Measurements from ENCODE around the gene PSMD14.
"Not testable (repeated sequence)": the region's sequence is repeated elsewhere in the genome, so short reads cannot be mapped to it uniquely, and the experiment has no call there.

Gene PSMD14

DNA sequence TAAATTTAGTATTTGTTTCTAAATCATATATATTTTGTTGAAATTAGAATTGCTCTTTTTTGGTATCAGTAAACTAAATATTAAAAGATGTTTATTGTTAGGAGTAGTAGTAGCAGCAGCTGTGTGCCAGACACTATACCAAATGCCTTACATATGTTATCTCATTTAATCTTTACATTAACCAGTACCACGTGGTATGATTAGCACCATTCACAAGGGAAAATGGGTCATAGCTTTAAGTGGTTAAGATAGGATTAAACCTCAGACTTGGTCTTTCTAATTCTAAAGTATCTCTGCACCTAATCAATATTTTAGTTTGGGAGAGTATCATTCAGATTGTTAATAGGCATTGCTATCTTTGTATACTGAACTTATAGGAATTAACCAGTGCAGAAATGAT is 29.0 kb downstream of the PSMD14 start:
- no peak for DNase-seq

DNA sequence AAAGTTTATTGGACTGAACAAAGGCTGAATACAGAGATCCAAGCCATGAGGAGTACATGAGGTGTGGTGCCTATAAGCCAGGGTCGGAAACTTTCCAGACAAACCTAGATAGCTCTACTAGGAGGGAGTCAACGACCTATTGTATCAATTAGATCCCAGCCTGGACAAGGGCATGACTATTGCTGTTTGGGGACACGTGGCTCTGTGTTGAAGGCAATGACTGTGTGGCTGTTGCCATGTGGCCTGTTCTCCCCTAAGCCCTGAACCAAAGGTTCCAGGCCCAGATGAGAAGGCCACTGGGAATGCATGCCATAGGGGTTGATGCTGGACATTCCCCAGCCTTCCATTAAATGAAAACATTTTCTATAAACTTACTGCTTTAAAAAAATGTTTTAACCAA is 31.3 kb downstream of the PSMD14 start:
- DNase-seq: not testable (repeated sequence)

GRCh38 chr2:161340930-161341413 is 32.7 kb downstream of the PSMD14 start:
- DNase-seq: not testable (repeated sequence)

GRCh38 chr2:161343235-161343634 is 35.0 kb downstream of the PSMD14 start:
- DNase-seq: no peak

GRCh38 chr2:161344692-161345091 is 36.5 kb downstream of the PSMD14 start:
- no peak for DNase-seq

DNA sequence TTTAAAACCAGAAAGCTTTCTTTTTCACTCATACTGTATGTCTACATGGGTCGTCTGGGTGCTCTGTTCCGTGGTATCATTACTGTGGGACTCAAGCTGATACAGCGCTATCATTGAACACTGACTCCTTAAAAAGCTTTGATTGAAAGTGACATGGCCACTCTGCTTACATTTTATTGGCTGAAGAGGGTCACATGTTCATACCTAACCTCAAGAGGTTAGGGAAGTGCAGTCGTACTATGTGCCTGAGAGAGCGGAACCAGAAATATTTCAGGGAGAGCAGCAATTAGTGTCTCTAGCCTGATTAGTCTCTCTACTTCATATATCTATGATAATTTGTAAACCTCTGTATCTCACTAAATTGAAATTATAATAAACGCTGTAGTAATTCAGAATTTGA is 43.5 kb downstream of the PSMD14 start:
- no peak for DNase-seq

DNA sequence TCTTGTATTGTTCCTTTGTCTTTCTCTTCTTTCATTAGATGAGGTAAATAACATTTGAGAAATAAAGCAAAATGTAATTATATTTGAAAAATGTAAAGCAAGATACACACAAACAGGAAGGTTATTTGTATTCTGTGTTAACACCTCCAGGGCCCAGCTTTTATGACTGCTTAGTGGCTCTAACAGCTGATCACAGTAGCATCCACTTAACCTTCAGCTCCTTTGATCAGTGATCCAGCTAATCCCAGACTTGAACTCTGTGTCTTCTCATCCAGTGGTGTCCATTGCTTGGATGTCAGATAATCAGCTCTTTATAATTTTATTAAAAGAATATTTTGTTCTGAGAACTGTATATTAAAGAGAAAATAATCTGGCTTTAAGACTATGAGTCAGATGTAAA is 44.5 kb downstream of the PSMD14 start:
- DNase-seq: no peak

- DNase-seq: no peak
Observed at GRCh38 chr2:161353543-161353942, 45.3 kb downstream of the PSMD14 start.

- DNase-seq: no peak
Observed at GRCh38 chr2:161354106-161354505, 45.9 kb downstream of the PSMD14 start.

- DNase-seq: no peak
Observed at GRCh38 chr2:161355106-161355505, 46.9 kb downstream of the PSMD14 start.

GRCh38 chr2:161355983-161356382 is 47.8 kb downstream of the PSMD14 start:
- no peak for DNase-seq

GRCh38 chr2:161357097-161357496 is 48.9 kb downstream of the PSMD14 start:
- DNase-seq: no peak

DNA sequence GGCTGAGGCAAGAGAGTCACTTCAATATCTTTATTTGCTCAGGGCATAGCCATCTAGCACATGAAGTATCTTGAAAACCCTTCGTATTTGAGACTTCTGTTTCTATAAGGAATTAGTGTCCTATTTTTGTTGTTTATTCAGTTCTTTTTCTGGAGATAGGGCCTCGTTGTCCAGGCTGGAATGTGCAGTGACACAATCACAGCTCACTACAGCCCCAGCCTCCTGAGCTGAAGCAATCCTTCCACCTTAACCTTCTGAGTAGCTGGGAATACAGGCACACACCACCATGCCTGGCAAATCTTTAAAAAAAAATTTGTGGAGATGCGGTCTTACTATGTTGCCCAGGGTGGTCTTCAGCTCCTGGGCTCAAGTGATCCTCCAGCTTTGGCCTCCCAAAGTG is 50.6 kb downstream of the PSMD14 start:
- no peak for DNase-seq

DNA sequence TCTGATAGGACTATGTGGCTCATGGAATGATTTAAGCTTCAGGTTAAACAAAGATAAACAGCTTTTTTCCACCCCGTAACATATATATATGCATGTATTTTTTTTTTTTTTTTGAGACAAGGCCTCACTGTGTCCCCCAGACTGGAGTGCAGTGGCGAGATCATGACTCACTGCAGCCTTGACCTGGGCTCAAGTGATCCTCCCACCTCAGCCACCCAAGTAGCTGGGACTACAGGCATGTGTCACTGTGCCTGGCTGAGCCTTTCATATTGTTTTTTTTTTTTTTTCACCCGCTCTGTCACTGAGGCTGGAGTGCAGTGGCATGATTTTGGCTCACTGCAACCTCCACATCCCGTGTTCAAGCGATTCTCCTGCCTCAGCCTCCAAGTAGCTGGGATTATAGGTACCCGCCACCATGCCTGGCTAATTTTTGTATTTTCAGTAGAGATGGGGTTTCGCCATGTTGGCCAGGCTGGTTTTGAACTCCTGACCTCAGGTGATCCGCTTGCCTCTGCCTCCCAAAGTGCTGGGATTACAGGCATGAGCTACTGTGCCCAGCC is 52.0 kb downstream of the PSMD14 start:
- not testable (repeated sequence) for DNase-seq

- DNase-seq: no peak
Observed at GRCh38 chr2:161362568-161363166, 54.4 kb downstream of the PSMD14 start.

GRCh38 chr2:161367675-161368074 is 59.5 kb downstream of the PSMD14 start:
- no peak for DNase-seq

GRCh38 chr2:161369311-161369710 is 61.1 kb downstream of the PSMD14 start:
- no peak for DNase-seq

GRCh38 chr2:161370981-161371380 is 62.8 kb downstream of the PSMD14 start:
- DNase-seq: no peak

DNA sequence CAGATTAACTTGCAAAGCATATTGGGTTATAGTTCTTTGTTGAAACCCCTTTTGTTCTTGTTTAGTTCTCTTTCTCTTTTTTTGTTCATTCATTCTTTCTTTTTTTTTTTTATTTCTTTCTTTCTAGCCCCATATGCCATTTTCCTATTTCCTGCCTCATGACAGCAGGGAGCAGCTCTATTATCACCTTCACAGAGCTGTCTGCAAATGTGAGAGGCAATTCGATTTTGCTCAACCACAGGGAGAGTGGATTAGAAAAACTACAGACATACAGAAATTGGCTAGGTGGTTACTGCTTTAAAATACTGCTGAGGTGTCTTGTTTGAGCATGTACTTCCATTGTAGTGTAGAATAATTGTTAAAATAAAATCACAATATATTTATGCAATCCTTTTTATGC is 63.6 kb downstream of the PSMD14 start:
- no peak for DNase-seq

GRCh38 chr2:161373942-161374341 is 65.7 kb downstream of the PSMD14 start:
- DNase-seq: no peak

- DNase-seq: no peak
Observed at GRCh38 chr2:161374446-161374845, 66.2 kb downstream of the PSMD14 start.

GRCh38 chr2:161379740-161380139 is 71.5 kb downstream of the PSMD14 start:
- DNase-seq: no peak

- DNase-seq: no peak
Observed at GRCh38 chr2:161381546-161381945, 73.3 kb downstream of the PSMD14 start.

DNA sequence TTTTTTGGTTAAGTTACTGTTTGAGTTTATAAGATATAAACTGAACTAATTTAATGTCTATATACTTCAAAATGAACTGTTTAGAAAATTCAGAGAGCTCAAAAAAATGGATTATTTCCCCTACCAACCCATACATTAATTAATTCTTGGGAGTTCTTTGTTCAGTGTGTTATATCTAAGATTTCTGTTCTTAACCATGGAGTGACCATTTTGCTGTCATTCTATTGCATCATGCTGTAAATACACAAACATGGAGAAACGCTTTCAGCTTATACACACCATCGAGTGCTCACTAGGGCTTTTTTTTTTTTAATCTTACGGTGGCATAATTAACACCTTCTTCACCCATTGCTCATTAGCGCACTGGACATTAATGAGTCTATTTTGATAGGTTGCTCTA is 74.5 kb downstream of the PSMD14 start:
- no peak for DNase-seq

DNA sequence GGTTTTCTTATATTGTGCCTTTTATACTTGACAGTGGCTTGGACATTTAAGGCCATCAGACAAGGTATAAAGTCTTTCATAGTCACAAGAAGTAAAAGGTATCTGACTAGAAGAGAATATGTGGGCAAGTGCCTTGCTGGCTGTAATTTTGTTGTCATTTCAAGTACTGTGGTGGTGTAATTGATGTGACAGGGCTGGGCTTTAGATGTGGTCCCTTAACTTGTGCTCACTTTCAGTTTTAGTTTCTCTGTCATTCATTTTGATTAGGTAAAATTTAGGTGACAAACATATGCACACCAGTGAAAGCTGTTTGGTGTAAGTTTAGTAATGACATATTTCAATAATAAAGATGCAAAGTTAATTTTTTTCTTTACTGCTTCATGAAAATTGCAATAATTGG is 76.6 kb downstream of the PSMD14 start:
- no peak for DNase-seq
